H1 (cell line): ENCODE data around the gene SLC15A3. TPM values are rescaled to one million over a fixed set of nuclear protein-coding genes. Genes with fewer than 3 reads are reported as not detected.

Source experiments
- CBX8 ChIP-seq: fragments of 300-800, 300-1000 bp; sonication (generic); IDR thresholded peaks from 2 replicates; pipeline ENCODE4 v1.7.1; 2016; ENCODE audit warnings: low read depth, low read length, borderline replicate concordance
- CHD7 ChIP-seq: fragments of 300-600 bp; sonication (generic); IDR thresholded peaks from 2 replicates; pipeline ENCODE4 v1.7.1; 2012; ENCODE audit warnings: low read length, moderate library complexity, mild to moderate bottlenecking, inconsistent platforms; ENCODE audit not compliant: insufficient replicate concordance
- EGR1 ChIP-seq: IDR thresholded peaks from 2 replicates; pipeline ENCODE4 v1.6.1; 2011; ENCODE audit warnings: low read depth, low read length, borderline replicate concordance
- JUN ChIP-seq: IDR thresholded peaks from 2 replicates; pipeline ENCODE4 v1.6.1; 2011; ENCODE audit warnings: low read depth, mild to moderate bottlenecking, improper control_type of control experiment, low read length
- POLR2AphosphoS5 ChIP-seq: IDR thresholded peaks from 2 replicates; pipeline ENCODE4 v1.6.1; 2011; ENCODE audit warnings: low read depth, low read length
- RFX5 ChIP-seq: IDR thresholded peaks from 2 replicates; pipeline ENCODE4 v1.6.1; 2011; ENCODE audit warnings: low read depth, low read length, improper control_type of control experiment, borderline replicate concordance
- SAP30 ChIP-seq: fragments of 300-600 bp; sonication (generic); IDR thresholded peaks from 2 replicates; pipeline ENCODE4 v1.7.1; 2012; ENCODE audit warnings: low read length, moderate library complexity, mild to moderate bottlenecking, inconsistent platforms; ENCODE audit not compliant: insufficient read depth, insufficient replicate concordance
- SP2 ChIP-seq: IDR thresholded peaks from 2 replicates; pipeline ENCODE4 v1.6.1; 2012; ENCODE audit warnings: mild to moderate bottlenecking, low read length, inconsistent platforms
- SP4 ChIP-seq: IDR thresholded peaks from 2 replicates; pipeline ENCODE4 v1.6.1; 2012; ENCODE audit warnings: low read length, inconsistent platforms
- TBP ChIP-seq: IDR thresholded peaks from 2 replicates; pipeline ENCODE4 v1.6.1; 2011; ENCODE audit warnings: low read depth, low read length, improper control_type of control experiment
- polyA plus RNA-seq, 7 experiments: library from polyadenylated mRNA; depleted of rRNA in 3 of 7; stranded (reverse) in 5 of 7; unstranded in 2 of 7; fragments of >200 nt in 5 of 7; fragments of 200-250 nt in 2 of 7; gene quantifications; 1 replicate in 5 of 7; 2 replicates in 1 of 7; 4 replicates in 1 of 7; pipeline versions ENCODE4 v1.2.1 to v1.2.3, GENCODE V29; 2011 to 2013; ENCODE audit warnings: missing spikeins in 2 of 7, mixed read lengths in 2 of 7
- total RNA-seq: library from RNA; stranded (reverse); fragmentation: NEBNext Ultra II Directional; extraction: Animal tissue kit (Norgen Biotek cat#: 25700); gene quantifications from 2 replicates; pipeline ENCODE4 v1.2.1, GENCODE V29; 2021

The SLC15A3 gene
- total and polyA plus RNA-seq, 2 of the 8 experiments (the other 6 are each of a cell fraction or from before 2014, with no cell fraction given), result 25.8 to 31.0 TPM

- TF ChIP-seq CHD7 (no peak), SP4 (peak; percentile 35; the same call in 1 of the 2 replicates), EGR1 (no peak), SP2 (no peak), TBP (peak; percentile 61), RFX5 (no peak), CBX8 (no peak), JUN (no peak), POLR2AphosphoS5 (no peak), SAP30 (no peak)
Observed at GRCh38 chr11:60913793-60914632, 38.0 kb downstream of the SLC15A3 start, which contains the start of gene TMEM109 (continued).
